Measurements from ENCODE around the gene FNDC3B.

DNA sequence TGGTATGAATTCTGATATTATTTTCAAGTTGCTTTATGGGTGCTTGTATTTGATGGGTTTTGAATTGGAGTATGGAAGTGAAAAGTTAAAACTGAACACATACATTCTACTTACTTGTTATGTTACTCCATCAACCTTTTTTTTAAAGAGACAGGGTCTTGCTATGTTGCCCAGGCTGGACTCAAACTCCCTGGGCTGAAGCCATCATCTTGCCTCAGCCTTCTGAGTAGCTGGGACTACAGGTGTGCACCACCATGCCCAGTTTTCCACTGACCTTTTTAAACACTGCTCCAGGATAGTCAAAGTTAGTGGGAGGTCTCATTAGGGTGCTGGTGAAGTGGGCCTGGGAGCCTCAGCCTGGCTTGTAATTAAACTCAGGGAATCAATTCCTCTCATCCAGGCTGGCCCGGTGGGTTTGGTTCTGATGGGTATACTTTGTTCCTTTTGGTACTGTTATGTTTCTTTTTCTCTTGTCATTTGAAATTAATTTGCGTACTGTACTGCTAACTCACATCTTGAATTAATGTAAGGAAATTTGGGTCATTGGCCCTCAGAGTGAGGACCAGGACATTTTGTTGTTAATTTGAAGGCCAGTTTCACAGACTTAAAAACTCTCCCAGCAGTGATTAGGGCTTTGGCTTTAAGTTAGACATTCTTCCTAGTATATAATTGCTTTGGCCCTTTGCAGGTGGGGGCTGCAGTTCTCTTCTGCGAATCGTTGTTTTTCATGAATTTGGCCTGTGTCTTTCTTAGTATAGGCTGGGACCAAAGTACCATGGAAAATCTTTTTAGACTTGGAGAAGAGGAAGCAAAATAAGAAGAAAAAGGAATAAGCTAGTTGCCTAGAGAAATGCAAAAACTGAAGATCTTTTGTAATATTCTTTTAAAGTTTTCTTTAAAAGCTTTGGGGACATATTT lies 66.9 kb downstream of the FNDC3B start:
- TF ChIP-seq, protein P1, sequence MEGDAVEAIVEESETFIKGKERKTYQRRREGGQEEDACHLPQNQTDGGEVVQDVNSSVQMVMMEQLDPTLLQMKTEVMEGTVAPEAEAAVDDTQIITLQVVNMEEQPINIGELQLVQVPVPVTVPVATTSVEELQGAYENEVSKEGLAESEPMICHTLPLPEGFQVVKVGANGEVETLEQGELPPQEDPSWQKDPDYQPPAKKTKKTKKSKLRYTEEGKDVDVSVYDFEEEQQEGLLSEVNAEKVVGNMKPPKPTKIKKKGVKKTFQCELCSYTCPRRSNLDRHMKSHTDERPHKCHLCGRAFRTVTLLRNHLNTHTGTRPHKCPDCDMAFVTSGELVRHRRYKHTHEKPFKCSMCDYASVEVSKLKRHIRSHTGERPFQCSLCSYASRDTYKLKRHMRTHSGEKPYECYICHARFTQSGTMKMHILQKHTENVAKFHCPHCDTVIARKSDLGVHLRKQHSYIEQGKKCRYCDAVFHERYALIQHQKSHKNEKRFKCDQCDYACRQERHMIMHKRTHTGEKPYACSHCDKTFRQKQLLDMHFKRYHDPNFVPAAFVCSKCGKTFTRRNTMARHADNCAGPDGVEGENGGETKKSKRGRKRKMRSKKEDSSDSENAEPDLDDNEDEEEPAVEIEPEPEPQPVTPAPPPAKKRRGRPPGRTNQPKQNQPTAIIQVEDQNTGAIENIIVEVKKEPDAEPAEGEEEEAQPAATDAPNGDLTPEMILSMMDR (IDR thresholded peaks at IDR 0.05): no peak
- TF ChIP-seq POLR2A (IDR thresholded peaks at IDR 0.05): no peak
- TF ChIP-seq POLR2AphosphoS5 (IDR thresholded peaks at IDR 0.05): no peak
